ENCODE results near the gene DNAJA3. TPM values are rescaled to one million over a fixed set of nuclear protein-coding genes. Genes with fewer than 3 reads are reported as not detected.

Gene DNAJA3
- 10 to 100 TPM; 74.6 to 75.0 TPM for total RNA-seq

DNA sequence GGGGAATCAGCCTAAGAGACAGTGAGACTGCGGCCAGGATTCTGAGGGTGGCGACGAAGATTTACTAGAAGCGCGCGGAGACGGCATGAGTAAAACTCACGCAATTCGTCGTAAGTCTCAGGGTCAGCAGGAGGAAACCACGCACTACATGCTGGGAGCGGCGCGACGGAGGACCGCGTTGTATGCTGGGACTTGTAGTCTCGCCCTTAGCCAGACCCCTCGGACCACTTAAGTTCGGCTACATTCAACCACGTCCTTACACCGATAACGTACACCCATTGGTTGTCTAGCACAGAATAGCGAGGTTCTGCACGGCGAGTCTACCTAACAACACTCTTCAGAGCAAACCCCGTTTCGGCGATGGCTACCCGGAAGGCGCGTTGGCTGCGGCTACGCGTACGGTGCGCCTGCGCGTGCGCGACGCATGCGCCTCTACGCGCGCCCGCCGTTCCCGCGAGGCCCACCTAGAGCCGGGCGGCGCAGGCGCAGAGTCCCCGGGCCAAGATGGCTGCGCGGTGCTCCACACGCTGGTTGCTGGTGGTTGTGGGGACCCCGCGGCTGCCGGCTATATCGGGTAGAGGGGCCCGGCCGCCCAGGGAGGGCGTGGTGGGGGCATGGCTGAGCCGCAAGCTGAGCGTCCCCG lies at the start of gene DNAJA3:
Gene DNAJA3 (plus strand): TSS at position 491 of the 643 bp plus-strand sequence. CDS start 14 bp downstream, at position 505.
- Mint-ChIP-seq H3K4me1 (ENCODE audit: low read depth) (peaks cover 27% of the 10 kb centered on the region), H3K4me3 (peak within 1 kb of the TSS; percentile 94), H3K27ac (peak within 1 kb of the TSS; percentile 100), H3K36me3 (peaks cover 18% of the 10 kb centered on the region), H3K27me3 (no peaks in the 10 kb centered on the region), H3K9me3 (no peaks in the 10 kb centered on the region)
- ChIA-PET CTCF (interaction anchor here (1.1 kb wide), 1 partner anchor 10 kb away, joined by 6 read pairs; no protein-coding TSS in a partner anchor), POLR2A (interaction anchor here (2.4 kb wide), 1 partner anchor 10 kb away, joined by 18 read pairs; the partner anchor contains the start of gene CORO7)
- intact Hi-C loops (cut with micrococcal nuclease): loop anchor here (1.0 to 2.0 kb wide), 4 partner anchors 11 to 189 kb away; partner anchors contain the start of genes CDIP1, HMOX2 and UBALD1
- DNase-seq: peak; percentile 94

DNA sequence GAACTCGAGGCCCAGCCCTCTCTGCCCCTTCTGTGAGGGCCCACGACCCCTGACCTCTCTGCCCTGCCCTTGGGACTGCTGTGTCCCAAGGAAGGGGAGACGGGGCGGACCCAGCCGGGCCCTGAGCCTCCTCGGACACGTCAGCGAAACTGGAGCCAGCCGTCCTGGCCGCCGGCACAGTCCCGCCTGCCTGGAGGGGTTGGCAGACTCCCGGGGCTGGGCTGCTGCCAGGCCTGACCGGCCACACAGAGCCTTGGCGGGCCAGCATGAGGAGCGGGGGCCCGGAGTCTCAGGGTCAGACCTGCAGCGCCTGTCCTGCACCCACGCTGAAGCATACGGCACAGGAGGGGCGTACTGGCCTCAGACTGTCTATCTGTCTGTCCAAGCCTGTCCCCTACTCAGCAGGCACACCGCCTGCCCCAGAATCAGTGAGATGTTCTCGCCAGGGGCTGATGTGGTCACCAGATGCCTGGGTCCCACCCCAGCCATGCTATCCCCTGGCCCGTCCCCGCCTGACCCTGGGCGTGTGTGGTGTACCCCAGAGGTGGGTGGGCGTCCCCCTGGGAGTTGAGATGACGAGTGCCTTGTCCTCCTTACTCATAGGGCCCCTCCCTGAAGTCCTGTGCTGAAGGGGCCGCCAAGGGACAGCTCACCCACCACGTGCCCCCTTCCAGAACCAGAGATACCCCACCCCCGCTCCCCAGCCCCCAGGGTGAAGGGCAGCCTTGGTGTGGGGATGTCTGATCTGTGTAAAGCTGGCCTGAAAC lies 49.4 kb upstream of the DNAJA3 start:
- ChIA-PET POLR2A (no interaction called here), CTCF (interaction anchor here (1.0 kb wide), 1 partner anchor 25 kb away, joined by 3 read pairs; no protein-coding TSS in a partner anchor)
- intact Hi-C loops (cut with micrococcal nuclease): no loop called here
- peaks cover 2% of the 10 kb centered on the region for H3K36me3 Mint-ChIP-seq
- no peaks in the 10 kb centered on the region for H3K27me3 Mint-ChIP-seq
- H3K9me3 Mint-ChIP-seq: no peaks in the 10 kb centered on the region
- H3K4me3 Mint-ChIP-seq: no peak overlapping the region
- H3K4me1 Mint-ChIP-seq (ENCODE audit: low read depth): peaks cover 20% of the 10 kb centered on the region
- H3K27ac Mint-ChIP-seq: no peak overlapping the region
- no peak for DNase-seq

DNA sequence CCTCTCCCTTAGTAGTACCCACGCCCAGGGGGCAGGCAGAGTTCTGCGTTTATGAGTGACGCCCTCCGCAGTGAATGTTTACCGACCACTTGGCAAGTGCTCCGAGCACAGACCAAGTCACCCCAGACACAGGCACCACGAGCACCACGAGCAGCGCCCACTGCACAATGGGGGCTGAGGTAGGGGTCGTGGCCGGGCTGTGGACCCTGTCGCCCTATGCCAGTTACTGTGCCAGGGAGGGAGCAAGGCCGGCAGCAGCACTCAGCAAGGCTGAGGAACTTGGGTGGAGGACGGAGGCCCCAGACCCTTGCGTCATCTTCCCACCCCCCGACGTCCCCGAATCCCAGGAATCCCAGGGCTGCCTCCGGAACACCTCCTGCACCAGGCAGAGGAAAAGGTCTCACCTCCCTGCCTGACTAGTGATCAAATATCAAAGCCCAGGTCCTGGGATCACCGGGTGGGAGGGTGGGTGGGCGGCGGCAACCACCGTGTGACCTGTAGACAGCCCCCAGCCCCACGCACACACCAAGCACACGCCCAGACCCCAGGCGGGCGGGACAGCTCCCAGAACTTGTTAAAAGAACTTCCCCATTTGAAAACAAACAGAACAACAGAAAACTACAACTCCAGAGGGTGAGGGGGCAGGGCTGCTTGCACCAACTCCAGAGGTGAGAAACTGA lies 48.6 kb upstream of the DNAJA3 start:
- H3K27ac Mint-ChIP-seq: no peak overlapping the region
- no peak for DNase-seq
- no peaks in the 10 kb centered on the region for H3K9me3 Mint-ChIP-seq
- ChIA-PET POLR2A (no interaction called here), CTCF (no interaction called here)
- peaks cover 2% of the 10 kb centered on the region for H3K36me3 Mint-ChIP-seq
- H3K27me3 Mint-ChIP-seq: no peaks in the 10 kb centered on the region
- intact Hi-C loops (cut with micrococcal nuclease): no loop called here
- H3K4me1 Mint-ChIP-seq (ENCODE audit: low read depth): peaks cover 22% of the 10 kb centered on the region
- no peak overlapping the region for H3K4me3 Mint-ChIP-seq

DNA sequence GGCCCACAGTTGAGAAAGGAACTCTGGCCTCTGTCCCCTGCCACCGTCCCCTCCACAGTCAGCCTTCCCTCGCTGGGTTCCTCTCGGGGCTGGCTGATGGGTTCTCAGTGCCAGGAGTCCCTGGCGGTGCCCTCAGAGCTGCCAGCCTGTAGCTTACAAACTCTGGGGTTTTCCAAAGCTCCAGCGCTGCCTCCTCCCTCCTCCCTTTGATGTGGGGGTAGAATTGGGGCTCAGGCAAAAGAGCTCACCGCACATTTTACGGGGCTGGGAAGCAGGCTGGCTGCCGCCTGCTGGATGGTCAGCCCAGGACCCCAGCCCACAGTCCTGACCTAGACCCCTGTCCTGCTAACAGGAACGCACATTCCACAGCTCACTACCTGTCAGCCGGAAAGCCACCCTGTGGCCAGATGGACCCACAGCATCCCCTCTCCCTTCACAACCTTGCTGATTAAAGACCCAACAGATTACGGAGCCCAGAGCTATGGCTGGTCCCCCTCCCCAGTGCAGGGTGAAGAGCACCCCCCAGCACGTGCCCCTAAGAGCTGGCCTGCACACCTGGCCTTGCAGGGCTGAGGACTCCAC lies 48.0 kb upstream of the DNAJA3 start:
- Mint-ChIP-seq H3K4me3 (no peak overlapping the region), H3K27ac (no peak overlapping the region), H3K36me3 (peaks cover 2% of the 10 kb centered on the region), H3K4me1 (ENCODE audit: low read depth) (peaks cover 18% of the 10 kb centered on the region), H3K27me3 (no peaks in the 10 kb centered on the region), H3K9me3 (no peaks in the 10 kb centered on the region)
- no peak for DNase-seq
- ChIA-PET CTCF (no interaction called here), POLR2A (no interaction called here)
- intact Hi-C loops (cut with micrococcal nuclease): no loop called here

DNA sequence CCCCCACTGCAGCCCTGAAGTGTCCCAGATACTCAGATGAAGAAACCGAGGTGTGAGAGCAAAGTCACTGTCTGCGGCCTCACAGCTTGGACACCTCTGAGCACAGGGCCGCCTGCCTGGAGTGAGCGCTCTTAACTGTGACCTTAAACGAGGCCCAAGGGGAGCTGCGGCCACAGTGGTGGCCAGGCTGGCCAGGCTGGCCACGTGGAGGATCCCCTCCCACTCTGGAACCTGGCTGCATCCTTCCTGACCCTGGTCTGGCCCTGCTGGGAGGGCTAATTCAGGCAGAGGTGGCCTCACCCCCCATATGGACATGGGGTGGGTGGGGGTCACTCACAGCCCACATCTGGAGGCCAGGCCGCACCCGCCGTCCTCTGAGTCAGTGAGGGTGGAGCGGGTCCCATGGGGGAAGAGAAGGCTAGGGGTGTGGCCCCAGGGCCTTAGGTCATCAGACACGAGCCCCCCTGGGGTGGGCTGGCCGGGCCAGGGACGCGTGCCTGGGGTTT lies 47.5 kb upstream of the DNAJA3 start:
- H3K36me3 Mint-ChIP-seq: peaks cover 2% of the 10 kb centered on the region
- no peak for DNase-seq
- peaks cover 14% of the 10 kb centered on the region for H3K4me1 Mint-ChIP-seq (ENCODE audit: low read depth)
- CTCF ChIA-PET: interaction anchor here (1.1 kb wide), 1 partner anchor 19 kb away, joined by 3 read pairs; no protein-coding TSS in a partner anchor
- POLR2A ChIA-PET: no interaction called here
- intact Hi-C loops (cut with micrococcal nuclease): no loop called here
- H3K27ac Mint-ChIP-seq: no peak overlapping the region
- H3K4me3 Mint-ChIP-seq: no peak overlapping the region
- no peaks in the 10 kb centered on the region for H3K9me3 Mint-ChIP-seq
- no peaks in the 10 kb centered on the region for H3K27me3 Mint-ChIP-seq

DNA sequence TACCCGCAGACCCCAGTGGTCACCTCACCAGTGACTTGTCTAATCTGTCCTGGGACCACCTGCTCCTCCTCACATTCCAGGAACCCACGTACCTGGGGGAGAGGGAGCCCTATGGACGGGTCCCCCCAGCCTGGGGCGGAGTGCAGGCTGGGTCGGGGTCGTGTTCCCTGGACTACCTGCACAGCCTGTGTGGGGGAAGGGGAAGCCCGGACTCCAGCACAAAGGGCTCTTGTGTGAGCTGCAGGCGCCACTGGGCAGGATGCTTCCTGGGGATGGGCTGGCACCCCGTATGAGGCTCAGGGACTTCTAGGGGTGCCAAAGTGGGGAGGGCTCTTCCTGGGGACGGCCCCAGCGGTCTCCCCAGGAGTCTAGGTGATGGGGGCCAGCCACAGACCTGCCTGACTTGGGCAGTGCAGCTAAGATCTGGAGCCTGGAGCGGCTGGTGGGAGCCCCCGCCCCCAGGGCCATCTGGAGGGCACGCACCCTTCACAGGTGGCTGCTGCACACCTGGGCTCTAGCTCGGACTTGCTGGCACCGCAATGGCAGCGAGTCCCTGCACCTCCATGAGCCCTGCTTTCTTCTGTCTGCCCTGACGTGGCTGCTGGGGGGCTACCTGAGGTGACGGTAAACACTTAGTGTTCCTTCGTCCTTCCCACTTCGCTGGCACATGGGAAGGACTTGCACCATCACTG lies 46.5 kb upstream of the DNAJA3 start:
- no peak overlapping the region for H3K4me3 Mint-ChIP-seq
- CTCF ChIA-PET: interaction anchor here (0.8 to 1.1 kb wide), 2 partner anchors 20 to 24 kb away, joined by 3 read pairs; no protein-coding TSS in a partner anchor
- H3K4me1 Mint-ChIP-seq (ENCODE audit: low read depth): peaks cover 10% of the 10 kb centered on the region
- DNase-seq: no peak
- H3K36me3 Mint-ChIP-seq: peaks cover 2% of the 10 kb centered on the region
- H3K27ac Mint-ChIP-seq: no peak overlapping the region
- POLR2A ChIA-PET: no interaction called here
- intact Hi-C loops (cut with micrococcal nuclease): no loop called here
- H3K27me3 Mint-ChIP-seq: no peaks in the 10 kb centered on the region
- H3K9me3 Mint-ChIP-seq: no peaks in the 10 kb centered on the region

DNA sequence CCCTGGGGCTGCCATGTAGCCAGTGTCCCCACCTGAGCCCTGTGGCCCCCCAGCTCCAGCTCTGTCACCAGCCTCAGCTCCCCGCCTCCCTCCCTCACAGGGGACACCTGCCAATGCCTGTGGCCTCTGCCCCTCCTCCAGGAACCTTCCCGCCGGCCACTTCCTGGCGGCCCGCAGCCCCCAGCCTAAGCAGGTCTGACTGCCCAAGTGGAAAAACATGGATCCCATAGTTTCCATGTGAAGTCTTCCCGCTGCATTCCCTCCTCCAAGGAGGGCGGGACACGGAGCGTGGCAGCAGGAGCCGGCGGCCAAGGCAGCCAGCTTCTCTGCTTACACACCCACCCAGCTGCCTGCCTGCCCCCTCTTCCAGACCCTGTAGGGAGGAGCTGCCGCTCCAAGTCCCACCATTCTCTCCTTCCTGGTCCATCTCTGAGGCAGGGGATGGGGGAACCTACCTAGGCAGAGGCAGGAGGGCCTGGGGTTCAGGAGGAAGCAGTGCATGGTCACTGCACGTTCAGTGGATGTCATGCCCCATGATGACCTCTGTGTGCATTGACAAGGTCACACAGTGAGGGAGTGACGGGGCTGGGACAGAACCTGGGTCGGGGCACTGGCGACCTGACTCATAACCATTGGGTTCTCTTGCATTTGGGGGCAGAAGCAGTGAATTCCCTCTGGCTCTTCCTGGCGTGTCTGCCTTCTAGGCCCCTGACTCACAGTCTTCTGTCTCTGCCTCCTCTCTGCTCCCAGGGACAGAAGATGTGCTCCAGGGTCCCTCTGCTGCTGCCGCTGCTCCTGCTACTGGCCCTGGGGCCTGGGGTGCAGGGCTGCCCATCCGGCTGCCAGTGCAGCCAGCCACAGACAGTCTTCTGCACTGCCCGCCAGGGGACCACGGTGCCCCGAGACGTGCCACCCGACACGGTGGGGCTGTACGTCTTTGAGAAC lies 45.3 kb upstream of the DNAJA3 start:
- H3K27ac Mint-ChIP-seq: peak overlapping the region; percentile 5
- no peaks in the 10 kb centered on the region for H3K27me3 Mint-ChIP-seq
- H3K36me3 Mint-ChIP-seq: peaks cover 2% of the 10 kb centered on the region
- intact Hi-C loops (cut with micrococcal nuclease): no loop called here
- ChIA-PET CTCF (interaction anchor here (0.6 kb wide), 1 partner anchor 22 kb away, joined by 3 read pairs; no protein-coding TSS in a partner anchor), POLR2A (no interaction called here)
- H3K9me3 Mint-ChIP-seq: no peaks in the 10 kb centered on the region
- peaks cover 5% of the 10 kb centered on the region for H3K4me1 Mint-ChIP-seq (ENCODE audit: low read depth)
- DNase-seq: no peak
- H3K4me3 Mint-ChIP-seq: no peak overlapping the region

DNA sequence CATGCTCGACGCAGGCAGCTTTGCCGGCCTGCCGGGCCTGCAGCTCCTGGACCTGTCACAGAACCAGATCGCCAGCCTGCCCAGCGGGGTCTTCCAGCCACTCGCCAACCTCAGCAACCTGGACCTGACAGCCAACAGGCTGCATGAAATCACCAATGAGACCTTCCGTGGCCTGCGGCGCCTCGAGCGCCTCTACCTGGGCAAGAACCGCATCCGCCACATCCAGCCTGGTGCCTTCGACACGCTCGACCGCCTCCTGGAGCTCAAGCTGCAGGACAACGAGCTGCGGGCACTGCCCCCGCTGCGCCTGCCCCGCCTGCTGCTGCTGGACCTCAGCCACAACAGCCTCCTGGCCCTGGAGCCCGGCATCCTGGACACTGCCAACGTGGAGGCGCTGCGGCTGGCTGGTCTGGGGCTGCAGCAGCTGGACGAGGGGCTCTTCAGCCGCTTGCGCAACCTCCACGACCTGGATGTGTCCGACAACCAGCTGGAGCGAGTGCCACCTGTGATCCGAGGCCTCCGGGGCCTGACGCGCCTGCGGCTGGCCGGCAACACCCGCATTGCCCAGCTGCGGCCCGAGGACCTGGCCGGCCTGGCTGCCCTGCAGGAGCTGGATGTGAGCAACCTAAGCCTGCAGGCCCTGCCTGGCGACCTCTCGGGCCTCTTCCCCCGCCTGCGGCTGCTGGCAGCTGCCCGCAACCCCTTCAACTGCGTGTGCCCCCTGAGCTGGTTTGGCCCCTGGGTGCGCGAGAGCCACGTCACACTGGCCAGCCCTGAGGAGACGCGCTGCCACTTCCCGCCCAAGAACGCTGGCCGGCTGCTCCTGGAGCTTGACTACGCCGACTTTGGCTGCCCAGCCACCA lies 44.4 kb upstream of the DNAJA3 start:
- DNase-seq: no peak
- intact Hi-C loops (cut with micrococcal nuclease): no loop called here
- Mint-ChIP-seq H3K27me3 (no peaks in the 10 kb centered on the region), H3K4me1 (ENCODE audit: low read depth) (peaks cover 2% of the 10 kb centered on the region), H3K4me3 (no peak overlapping the region), H3K36me3 (peaks cover 2% of the 10 kb centered on the region), H3K27ac (no peak overlapping the region), H3K9me3 (no peaks in the 10 kb centered on the region)
- ChIA-PET CTCF (interaction anchor here (0.6 kb wide), 1 partner anchor 21 kb away, joined by 3 read pairs; no protein-coding TSS in a partner anchor), POLR2A (no interaction called here)

DNA sequence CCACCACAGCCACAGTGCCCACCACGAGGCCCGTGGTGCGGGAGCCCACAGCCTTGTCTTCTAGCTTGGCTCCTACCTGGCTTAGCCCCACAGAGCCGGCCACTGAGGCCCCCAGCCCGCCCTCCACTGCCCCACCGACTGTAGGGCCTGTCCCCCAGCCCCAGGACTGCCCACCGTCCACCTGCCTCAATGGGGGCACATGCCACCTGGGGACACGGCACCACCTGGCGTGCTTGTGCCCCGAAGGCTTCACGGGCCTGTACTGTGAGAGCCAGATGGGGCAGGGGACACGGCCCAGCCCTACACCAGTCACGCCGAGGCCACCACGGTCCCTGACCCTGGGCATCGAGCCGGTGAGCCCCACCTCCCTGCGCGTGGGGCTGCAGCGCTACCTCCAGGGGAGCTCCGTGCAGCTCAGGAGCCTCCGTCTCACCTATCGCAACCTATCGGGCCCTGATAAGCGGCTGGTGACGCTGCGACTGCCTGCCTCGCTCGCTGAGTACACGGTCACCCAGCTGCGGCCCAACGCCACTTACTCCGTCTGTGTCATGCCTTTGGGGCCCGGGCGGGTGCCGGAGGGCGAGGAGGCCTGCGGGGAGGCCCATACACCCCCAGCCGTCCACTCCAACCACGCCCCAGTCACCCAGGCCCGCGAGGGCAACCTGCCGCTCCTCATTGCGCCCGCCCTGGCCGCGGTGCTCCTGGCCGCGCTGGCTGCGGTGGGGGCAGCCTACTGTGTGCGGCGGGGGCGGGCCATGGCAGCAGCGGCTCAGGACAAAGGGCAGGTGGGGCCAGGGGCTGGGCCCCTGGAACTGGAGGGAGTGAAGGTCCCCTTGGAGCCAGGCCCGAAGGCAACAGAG lies 43.5 kb upstream of the DNAJA3 start:
- no peak overlapping the region for H3K4me3 Mint-ChIP-seq
- CTCF ChIA-PET: no interaction called here

More for the DNA sequence above, 43.5 kb upstream of the DNAJA3 start:
- H3K4me1 Mint-ChIP-seq (ENCODE audit: low read depth): peaks cover 2% of the 10 kb centered on the region
- no peak overlapping the region for H3K27ac Mint-ChIP-seq
- POLR2A ChIA-PET: no interaction called here
- H3K9me3 Mint-ChIP-seq: no peaks in the 10 kb centered on the region
- intact Hi-C loops (cut with micrococcal nuclease): no loop called here
- no peak for DNase-seq
- peaks cover 2% of the 10 kb centered on the region for H3K36me3 Mint-ChIP-seq
- H3K27me3 Mint-ChIP-seq: no peaks in the 10 kb centered on the region
